Liver (tissue), 9 donors: ENCODE measurements around the gene NAA35. TPM values are rescaled to one million over a fixed set of nuclear protein-coding genes. Genes with fewer than 3 reads are reported as not detected.

Source experiments
- DNase-seq: peaks from one replicate; pipeline ENCODE4 v3.0.0-alpha.2; 2017; ENCODE audit warnings: low spot score
- H3K27ac ChIP-seq, 2 donors: one replicate each; pipeline ENCODE4 v1.7.0; 2013; ENCODE audit warnings: inconsistent platforms in 2 of 2, low read length in 2 of 2, control low read depth in 1 of 2, low read depth in 1 of 2, mild to moderate bottlenecking in 1 of 2
- H3K27me3 ChIP-seq, 4 donors: one replicate each; pipeline versions ENCODE4 v1.6.1 to v1.7.0; 2013; ENCODE audit warnings: low read length in 3 of 4, inconsistent platforms in 1 of 4, mild to moderate bottlenecking in 1 of 4, moderate library complexity in 1 of 4; ENCODE audit not compliant: control insufficient read depth in 4 of 4, insufficient read depth in 4 of 4
- H3K36me3 ChIP-seq, 4 donors: one replicate each; pipeline versions ENCODE4 v1.6.1 to v1.7.0; 2013; ENCODE audit warnings: low read length in 3 of 4, mild to moderate bottlenecking in 3 of 4, low read depth in 1 of 4, moderate library complexity in 1 of 4; ENCODE audit not compliant: control insufficient read depth in 4 of 4, insufficient read depth in 3 of 4
- H3K4me1 ChIP-seq, 4 donors: one replicate each; pipeline versions ENCODE4 v1.6.1 to v1.7.0; 2013; ENCODE audit warnings: low read length in 3 of 4, mild to moderate bottlenecking in 3 of 4, moderate library complexity in 1 of 4; ENCODE audit not compliant: control insufficient read depth in 4 of 4, insufficient read depth in 4 of 4
- H3K4me3 ChIP-seq, 3 donors: one replicate each; pipeline versions ENCODE4 v1.6.1 to v1.7.0; 2013; ENCODE audit warnings: low read length in 3 of 3, control low read depth in 1 of 3, low read depth in 1 of 3, mild to moderate bottlenecking in 1 of 3
- H3K9ac ChIP-seq, 2 donors: one replicate each; pipeline ENCODE4 v1.7.0; 2013; ENCODE audit warnings: low read length in 2 of 2, mild to moderate bottlenecking in 2 of 2, moderate library complexity in 2 of 2, control low read depth in 1 of 2, low read depth in 1 of 2
- H3K9me3 ChIP-seq, 4 donors: one replicate each; pipeline versions ENCODE4 v1.6.1 to v1.7.0; 2013; ENCODE audit warnings: low read length in 3 of 4; ENCODE audit not compliant: control insufficient read depth in 4 of 4
- ATF3 ChIP-seq: IDR thresholded peaks from 2 replicates; pipeline ENCODE4 v1.6.1; 2016; ENCODE audit warnings: antibody characterized with exemption
- CTCF ChIP-seq: fragments of 150-350 bp; IDR thresholded peaks from 2 replicates; pipeline ENCODE4 v1.5.1; 2017; ENCODE audit warnings: improper control_type of control experiment, low read depth, low read length; ENCODE audit not compliant: missing input control
- FOXA1 ChIP-seq: IDR thresholded peaks from 2 replicates; pipeline ENCODE4 v1.6.1; 2016; ENCODE audit warnings: antibody characterized with exemption
- FOXA2 ChIP-seq: IDR thresholded peaks from 2 replicates; pipeline ENCODE4 v1.6.1; 2016; ENCODE audit warnings: antibody characterized with exemption
- HNF4A ChIP-seq, 2 donors: conservative IDR thresholded peaks; 2 replicates each; pipeline ENCODE4 v1.6.1; 2016; ENCODE audit warnings: antibody characterized with exemption in 2 of 2, mild to moderate bottlenecking in 2 of 2
- HNF4G ChIP-seq: IDR thresholded peaks from 2 replicates; pipeline ENCODE4 v1.6.1; 2016; ENCODE audit warnings: antibody characterized with exemption
- JUND ChIP-seq, 2 donors: IDR thresholded peaks; 2 replicates each; pipeline ENCODE4 v1.6.1; 2016; ENCODE audit warnings: antibody characterized with exemption in 2 of 2
- MAX ChIP-seq: IDR thresholded peaks from 2 replicates; pipeline ENCODE4 v1.6.1; 2016; ENCODE audit warnings: antibody characterized with exemption
- NR2F2 ChIP-seq: IDR thresholded peaks from 2 replicates; pipeline ENCODE4 v1.6.1; 2016; ENCODE audit warnings: antibody characterized with exemption
- RAD21 ChIP-seq, 2 donors: IDR thresholded peaks; 2 replicates each; pipeline ENCODE4 v1.6.1; 2016; ENCODE audit warnings: antibody characterized with exemption in 2 of 2, mild to moderate bottlenecking in 2 of 2
- REST ChIP-seq: IDR thresholded peaks from 2 replicates; pipeline ENCODE4 v1.6.1; 2016; ENCODE audit warnings: antibody characterized with exemption, mild to moderate bottlenecking
- RXRA ChIP-seq, 2 donors: IDR thresholded peaks; 2 replicates each; pipeline ENCODE4 v1.6.1; 2017 to 2018; ENCODE audit warnings: antibody characterized with exemption in 2 of 2, mild to moderate bottlenecking in 1 of 2
- SP1 ChIP-seq: IDR thresholded peaks from 2 replicates; pipeline ENCODE4 v1.6.1; 2018; ENCODE audit warnings: antibody characterized with exemption, mild to moderate bottlenecking
- TAF1 ChIP-seq: conservative IDR thresholded peaks from 2 replicates; pipeline ENCODE4 v1.6.1; 2016; ENCODE audit warnings: antibody characterized with exemption, mild to moderate bottlenecking
- YY1 ChIP-seq: IDR thresholded peaks from 2 replicates; pipeline ENCODE4 v1.6.1; 2016; ENCODE audit warnings: antibody characterized with exemption, mild to moderate bottlenecking
- ZBTB33 ChIP-seq: IDR thresholded peaks from 2 replicates; pipeline ENCODE4 v1.6.1; 2016; ENCODE audit warnings: antibody characterized with exemption
- WGBS: extraction: QIAGEN DNeasy Blood & Tissue Kit; methylation state at CpG from one replicate; pipeline ENCODE4 v1.1.7; 2013; 5-methylcytosine and 5-hydroxymethylcytosine counted together
- polyA plus RNA-seq, 2 donors: library from polyadenylated mRNA; stranded (reverse) in 1 of 2; unstranded in 1 of 2; fragments of 200-250 nt in 1 of 2; fragments of >200 nt in 1 of 2; fragmentation: Nextera tagmentation in 1 of 2; extraction: Ambion mirVana in 1 of 2; gene quantifications; one replicate each; pipeline versions ENCODE4 v1.2.1 to v1.2.3, GENCODE V29; 2013 to 2015
- total RNA-seq, 2 donors: library from RNA; depleted of rRNA; stranded (reverse); fragments of >200 nt; gene quantifications; one replicate each; pipeline ENCODE4 v1.2.3, GENCODE V29; 2014
- donor health status: healthy.
- donor health status: healthy.
- donor health status: healthy.
- donor health status: healthy.
- donor health status: healthy.

Gene NAA35
- total and polyA plus RNA-seq, 4 donors = 5.2 to 14.8 (median 9.2) TPM

GRCh38 chr9:85917756-85918155 is 23.2 kb upstream of the NAA35 start:
- Histone ChIP-seq H3K4me1 (no peaks in the 10 kb centered on the region), H3K9me3 (no peaks in the 10 kb centered on the region), H3K27ac (no peak overlapping the region), H3K27me3 (no peaks in the 10 kb centered on the region), H3K4me3 (no peak overlapping the region), H3K36me3 (no peaks in the 10 kb centered on the region), H3K9ac (no peak overlapping the region)
- TF ChIP-seq HNF4G (no peak), JUND (IDR thresholded peaks at IDR 0.05) (no peak), NR2F2 (no peak), REST (no peak), FOXA1 (no peak), ATF3 (no peak), CTCF (no peak), MAX (no peak), TAF1 (no peak), SP1 (no peak), HNF4A (conservative IDR thresholded peaks at IDR 0.05) (no peak)
- DNase-seq = no peak
- 90% methylated on average over 7 of the region's 7 CpGs for WGBS

GRCh38 chr9:85925493-85925892 is 15.5 kb upstream of the NAA35 start:
- H3K4me1 ChIP-seq = no peaks in the 10 kb centered on the region
- H3K27ac ChIP-seq = no peak overlapping the region
- H3K9ac ChIP-seq = no peak overlapping the region
- WGBS = 96% methylated on average over 5 of the region's 5 CpGs
- H3K27me3 ChIP-seq = no peaks in the 10 kb centered on the region
- DNase-seq = no peak
- no peaks in the 10 kb centered on the region for H3K36me3 ChIP-seq
- H3K9me3 ChIP-seq = no peaks in the 10 kb centered on the region
- H3K4me3 ChIP-seq = no peak overlapping the region
- TF ChIP-seq FOXA1 (no peak), RAD21 (IDR thresholded peaks at IDR 0.05) (no peak), ZBTB33 (no peak), REST (no peak), SP1 (no peak), RXRA (IDR thresholded peaks at IDR 0.05) (no peak), ATF3 (no peak), YY1 (no peak), HNF4G (no peak), FOXA2 (no peak), CTCF (no peak), JUND (IDR thresholded peaks at IDR 0.05) (no peak)
